KOPT-K1 (cell line): ENCODE measurements around the gene DENND2D.

ENCODE experiments used
- H3K27ac ChIP-seq: fragments of 200-600 bp; sonication (generic); 2 replicates; pipeline ENCODE4 v1.5.1; 2016; ENCODE audit warnings: antibody characterized with exemption, mild to moderate bottlenecking, low read depth, low read length; ENCODE audit not compliant: poor library complexity, severe bottlenecking
- H3K36me3 ChIP-seq: fragments of 200-600 bp; sonication (generic); 2 replicates; pipeline ENCODE4 v1.5.1; 2017; ENCODE audit warnings: antibody characterized with exemption, mild to moderate bottlenecking, low read length, moderate library complexity; ENCODE audit not compliant: insufficient read depth
- H3K9me3 ChIP-seq: fragments of 200-600 bp; sonication (generic); 2 replicates; pipeline ENCODE4 v1.5.1; 2017; ENCODE audit warnings: antibody characterized with exemption, low read length, mild to moderate bottlenecking; ENCODE audit not compliant: insufficient read depth, poor library complexity, severe bottlenecking

Gene DENND2D

DNA sequence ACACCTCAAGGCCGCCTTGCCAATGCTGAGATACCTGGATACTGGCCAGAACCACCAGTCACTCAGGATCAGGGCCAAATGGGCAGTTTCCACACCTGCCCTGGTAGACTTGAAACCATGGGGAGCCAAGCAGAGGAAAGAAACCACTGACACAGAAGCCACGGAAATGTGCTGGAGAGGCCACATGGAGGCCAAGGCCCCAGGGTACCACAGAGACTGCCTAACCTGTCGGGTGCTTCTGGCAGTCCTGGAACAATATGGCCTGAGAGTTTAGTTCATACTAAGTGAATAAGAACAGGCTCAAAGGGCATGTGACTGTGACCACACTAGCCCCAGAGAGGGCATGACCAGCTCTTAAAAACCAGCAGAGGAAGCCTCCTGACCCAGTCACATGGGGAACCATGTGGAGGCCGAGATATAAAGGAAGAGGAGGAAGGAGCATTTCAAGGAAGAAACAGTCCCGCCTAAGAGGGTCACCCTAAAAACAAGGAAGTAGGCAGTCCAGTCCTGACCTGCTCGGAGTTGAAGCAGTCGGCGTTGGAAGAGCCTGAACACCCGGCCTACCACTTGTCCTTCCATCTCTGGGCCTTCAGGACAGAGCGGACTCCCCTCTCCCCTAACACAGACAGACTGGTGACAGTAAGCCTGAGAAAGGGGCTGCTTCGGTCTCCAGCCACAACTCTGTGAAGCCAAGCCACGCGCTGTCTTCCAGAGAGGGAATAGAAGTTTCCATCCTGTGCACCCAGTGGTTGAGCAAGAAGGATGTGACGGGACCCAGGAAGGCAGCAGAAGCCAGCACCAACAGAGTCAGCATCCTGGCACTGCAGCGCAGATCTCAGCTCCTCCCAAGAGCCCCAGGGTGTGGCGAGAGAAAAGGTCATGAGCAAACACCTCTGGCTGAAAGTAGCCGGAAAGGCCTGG, at the start of gene DENND2D:
Gene DENND2D (minus strand): TSS at position 766 of the 921 bp plus-strand sequence. CDS start 187 bp downstream, at position 579.
- Histone ChIP-seq H3K27ac (peak within 1 kb of the TSS; percentile 99), H3K9me3 (no peaks in the 10 kb centered on the region), H3K36me3 (peaks cover 44% of the 10 kb centered on the region)

DNA sequence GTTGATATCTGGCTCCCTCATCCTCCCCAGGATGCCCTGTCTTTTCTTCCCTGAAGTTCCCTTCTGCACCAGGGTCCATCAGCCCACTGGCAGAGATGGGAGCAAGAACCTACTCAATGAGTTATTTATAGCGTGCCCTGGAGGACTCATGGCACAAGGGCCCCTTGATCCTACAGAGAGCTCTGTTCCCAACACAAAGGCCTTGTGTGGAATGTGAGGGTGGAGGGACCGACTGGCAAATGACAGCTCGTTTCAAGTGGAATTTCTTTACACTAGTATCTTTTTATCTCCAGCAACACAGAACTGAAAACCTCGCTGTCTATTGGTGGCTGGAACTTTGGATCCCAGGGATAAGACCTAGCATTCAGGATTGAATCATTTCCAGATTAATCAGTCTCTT, 49.5 kb upstream of the DENND2D start:
- no peak overlapping the region for H3K27ac ChIP-seq
- H3K9me3 ChIP-seq = no peaks in the 10 kb centered on the region
- H3K36me3 ChIP-seq = peaks cover 8% of the 10 kb centered on the region

GRCh38 chr1:111247125-111247838, 46.8 kb upstream of the DENND2D start:
- H3K36me3 ChIP-seq = peaks cover 35% of the 10 kb centered on the region
- H3K27ac ChIP-seq = no peak overlapping the region
- H3K9me3 ChIP-seq = no peaks in the 10 kb centered on the region

GRCh38 chr1:111242805-111243523, 42.5 kb upstream of the DENND2D start:
- H3K36me3 ChIP-seq = peaks cover 78% of the 10 kb centered on the region
- no peaks in the 10 kb centered on the region for H3K9me3 ChIP-seq
- no peak overlapping the region for H3K27ac ChIP-seq

DNA sequence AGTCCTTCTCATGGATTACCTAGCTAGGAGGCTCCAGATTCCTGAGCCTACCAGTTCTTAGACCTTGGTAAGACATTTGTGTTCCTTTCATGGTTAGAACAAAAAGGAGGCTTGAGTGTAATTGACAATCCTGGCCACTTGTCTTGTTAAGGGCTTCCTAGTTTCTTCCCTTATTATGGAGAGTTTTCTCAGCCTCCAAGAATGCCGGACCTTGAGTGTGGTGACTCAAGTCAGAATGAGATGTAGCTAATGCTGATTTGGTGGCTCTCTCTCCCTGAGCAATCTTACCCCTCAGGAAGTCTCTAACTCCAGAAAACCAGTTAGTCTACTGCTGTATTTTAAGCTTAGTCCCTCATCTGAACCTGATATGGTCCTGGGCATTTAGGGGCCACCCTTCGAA, 41.4 kb upstream of the DENND2D start:
- no peaks in the 10 kb centered on the region for H3K9me3 ChIP-seq
- H3K27ac ChIP-seq = no peak overlapping the region
- peaks cover 90% of the 10 kb centered on the region for H3K36me3 ChIP-seq

GRCh38 chr1:111238056-111238795, 37.8 kb upstream of the DENND2D start:
- no peaks in the 10 kb centered on the region for H3K9me3 ChIP-seq
- H3K27ac ChIP-seq = no peak overlapping the region
- peaks cover 95% of the 10 kb centered on the region for H3K36me3 ChIP-seq

DNA sequence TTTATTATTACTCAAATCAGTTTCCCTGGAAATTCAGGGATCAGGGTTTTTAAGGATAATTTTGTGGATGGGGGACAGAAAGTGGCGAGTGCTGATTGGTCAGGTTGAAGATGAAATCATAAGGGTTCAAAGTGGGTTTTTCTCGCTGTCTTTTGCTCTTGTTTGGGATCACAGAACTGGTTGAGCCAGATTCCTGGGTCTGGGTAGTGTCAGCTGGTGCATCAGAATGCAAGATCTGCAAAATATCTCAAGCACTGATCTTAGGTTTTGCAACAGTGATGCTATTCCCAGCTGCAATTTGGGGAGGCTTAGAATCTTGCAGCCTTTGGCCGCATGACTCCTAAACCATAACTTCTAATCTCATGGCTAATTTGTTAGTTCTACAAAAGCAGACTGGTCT, 36.4 kb upstream of the DENND2D start:
- Histone ChIP-seq H3K36me3 (peaks cover 95% of the 10 kb centered on the region), H3K27ac (no peak overlapping the region), H3K9me3 (no peaks in the 10 kb centered on the region)

DNA sequence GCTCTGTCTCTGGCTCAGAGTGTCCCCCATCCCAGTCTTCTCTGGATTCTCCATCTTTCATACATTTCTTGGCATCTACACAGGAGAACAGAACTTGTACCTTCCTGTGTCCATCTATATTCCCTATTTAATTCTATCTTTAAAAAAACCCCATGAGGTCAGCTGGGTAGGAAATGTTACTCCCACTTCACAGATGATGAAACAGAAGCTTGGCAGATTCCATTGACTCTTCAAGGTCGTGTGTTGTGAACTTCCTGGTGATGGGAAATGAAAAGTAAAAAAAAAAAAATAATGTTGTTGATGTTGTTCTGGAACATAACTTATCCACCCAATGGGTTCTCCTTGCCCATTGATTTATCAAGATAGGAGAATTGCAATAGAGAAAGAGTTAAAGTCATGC, 35.9 kb upstream of the DENND2D start:
- Histone ChIP-seq H3K36me3 (peaks cover 95% of the 10 kb centered on the region), H3K27ac (no peak overlapping the region), H3K9me3 (no peaks in the 10 kb centered on the region)

- H3K9me3 ChIP-seq = no peaks in the 10 kb centered on the region
- H3K36me3 ChIP-seq = peaks cover 84% of the 10 kb centered on the region
- H3K27ac ChIP-seq = peak overlapping the region; percentile 30
Observed at GRCh38 chr1:111234866-111235265, 34.4 kb upstream of the DENND2D start.

DNA sequence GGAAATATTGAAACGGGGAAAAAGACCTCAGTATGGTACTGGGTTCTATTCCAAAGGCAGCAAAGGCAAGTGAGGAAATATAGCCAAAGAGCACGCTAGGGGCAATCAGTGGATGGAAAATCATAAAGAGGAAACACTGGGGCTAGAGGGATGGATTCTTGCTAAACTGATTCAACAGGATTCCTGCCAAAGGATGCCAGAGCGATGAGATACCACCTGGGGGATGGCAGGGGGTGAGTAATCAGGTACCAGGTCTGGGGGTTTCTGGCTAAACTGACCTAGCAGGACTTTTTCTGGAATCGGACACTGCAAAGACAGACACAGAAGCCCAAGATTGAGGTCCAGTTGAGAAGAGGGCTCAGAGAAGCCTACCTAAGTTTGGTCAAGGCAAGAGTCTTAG, 33.8 kb upstream of the DENND2D start:
- Histone ChIP-seq H3K9me3 (no peaks in the 10 kb centered on the region), H3K36me3 (peaks cover 78% of the 10 kb centered on the region), H3K27ac (peak overlapping the region; percentile 30)

GRCh38 chr1:111232134-111232533, 31.7 kb upstream of the DENND2D start:
- H3K36me3 ChIP-seq = peaks cover 57% of the 10 kb centered on the region
- peak overlapping the region; percentile 99 for H3K27ac ChIP-seq
- H3K9me3 ChIP-seq = no peaks in the 10 kb centered on the region

DNA sequence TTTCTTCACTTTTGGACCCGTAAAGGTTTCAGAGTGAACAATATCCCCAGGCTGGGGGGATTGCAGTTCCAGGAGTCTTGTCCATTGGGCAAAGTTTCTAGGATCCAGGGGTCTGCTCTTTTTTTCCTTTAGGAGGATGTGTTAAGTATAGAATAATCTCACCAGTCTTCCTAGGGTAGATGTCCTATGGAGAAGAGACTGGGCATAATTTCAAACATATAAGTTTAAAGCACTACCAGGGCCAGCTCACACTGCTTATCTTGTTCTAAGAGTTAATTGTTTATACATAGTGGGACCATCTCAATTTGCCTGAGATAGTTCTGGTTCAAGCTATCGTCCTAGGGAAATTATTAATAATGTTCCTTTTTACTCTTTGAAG, 28.3 kb upstream of the DENND2D start:
- Histone ChIP-seq H3K9me3 (no peaks in the 10 kb centered on the region), H3K36me3 (peaks cover 25% of the 10 kb centered on the region), H3K27ac (peak overlapping the region; percentile 99)

- H3K27ac ChIP-seq = peak overlapping the region; percentile 99
- peaks cover 21% of the 10 kb centered on the region for H3K36me3 ChIP-seq
- H3K9me3 ChIP-seq = no peaks in the 10 kb centered on the region
Observed at GRCh38 chr1:111227851-111228747, 27.7 kb upstream of the DENND2D start.

DNA sequence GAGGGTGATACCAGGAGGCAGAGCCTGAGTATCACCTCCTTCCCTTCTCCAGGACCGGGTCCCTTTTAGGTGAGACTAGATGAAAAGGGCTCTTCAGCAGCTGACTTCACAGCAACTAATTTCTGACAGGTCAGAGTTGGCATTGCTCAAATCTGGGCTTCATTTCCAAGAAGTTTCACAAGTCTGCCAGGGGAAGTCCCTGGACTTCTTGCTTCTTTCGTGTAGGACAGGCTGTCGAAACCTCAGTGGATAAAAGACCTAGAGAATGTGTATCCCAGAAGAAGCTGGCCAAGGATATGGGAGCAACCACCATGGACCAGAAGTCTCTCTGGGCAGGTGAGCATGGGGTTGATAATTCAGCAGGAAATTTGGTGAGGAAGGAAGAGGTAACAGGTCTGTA, 27.0 kb upstream of the DENND2D start, which contains the start of gene CHI3L2:
Gene CHI3L2 (plus strand): TSS at position 280 of the 400 bp plus-strand sequence. CDS start 17 bp downstream, at position 297.
- Histone ChIP-seq H3K27ac (peak within 1 kb of the TSS; percentile 99), H3K9me3 (no peaks in the 10 kb centered on the region), H3K36me3 (peaks cover 15% of the 10 kb centered on the region; the same call in 1 of the 2 replicates)
